Endothelial cell (in vitro differentiated cells): Measurements from ENCODE around the gene LRATD1. TPM values are rescaled to one million over a fixed set of nuclear protein-coding genes. Genes with fewer than 3 reads are reported as not detected.

Source experiments
- DNase-seq: peaks from one replicate; pipeline ENCODE4 v3.0.0; 2021; ENCODE audit warnings: low spot score
- H3K27ac Mint-ChIP-seq: one replicate; pipeline ENCODE4 v1.8.0; 2021; ENCODE audit warnings: mixed read lengths, inconsistent platforms; ENCODE audit not compliant: unreplicated experiment
- H3K27me3 Mint-ChIP-seq: one replicate; pipeline ENCODE4 v1.8.0; 2021; ENCODE audit warnings: mild to moderate bottlenecking, moderate library complexity, mixed read lengths, inconsistent platforms; ENCODE audit not compliant: unreplicated experiment
- H3K36me3 Mint-ChIP-seq: one replicate; pipeline ENCODE4 v1.8.0; 2021; ENCODE audit warnings: mild to moderate bottlenecking, low read depth, mixed read lengths, inconsistent platforms; ENCODE audit not compliant: unreplicated experiment
- H3K4me1 Mint-ChIP-seq: one replicate; pipeline ENCODE4 v1.8.0; 2021; ENCODE audit warnings: mild to moderate bottlenecking, mixed read lengths, inconsistent platforms; ENCODE audit not compliant: unreplicated experiment
- H3K4me3 Mint-ChIP-seq: one replicate; pipeline ENCODE4 v1.8.0; 2021; ENCODE audit warnings: mild to moderate bottlenecking, mixed read lengths, inconsistent platforms; ENCODE audit not compliant: unreplicated experiment
- H3K9me3 Mint-ChIP-seq: one replicate; pipeline ENCODE4 v1.8.0; 2021; ENCODE audit warnings: mixed read lengths, inconsistent platforms; ENCODE audit not compliant: unreplicated experiment
- total RNA-seq: library from RNA; stranded (reverse); fragmentation: NEBNext Ultra II Directional; extraction: Animal tissue kit (Norgen Biotek cat#: 25700); gene quantifications from one replicate; pipeline ENCODE4 v1.2.1, GENCODE V29; 2021; ENCODE audit not compliant: unreplicated experiment
- TF ChIP-seq, protein P1 (sequence below): fragments of 200-600 bp; sonication (generic); IDR thresholded peaks from one replicate; pipeline ENCODE4 v1.5.0; 2021; ENCODE audit warnings: antibody characterized with exemption; ENCODE audit not compliant: unreplicated experiment

The LRATD1 gene
- total RNA-seq, 1 donor from 2014 or later: 37.6 TPM

DNA sequence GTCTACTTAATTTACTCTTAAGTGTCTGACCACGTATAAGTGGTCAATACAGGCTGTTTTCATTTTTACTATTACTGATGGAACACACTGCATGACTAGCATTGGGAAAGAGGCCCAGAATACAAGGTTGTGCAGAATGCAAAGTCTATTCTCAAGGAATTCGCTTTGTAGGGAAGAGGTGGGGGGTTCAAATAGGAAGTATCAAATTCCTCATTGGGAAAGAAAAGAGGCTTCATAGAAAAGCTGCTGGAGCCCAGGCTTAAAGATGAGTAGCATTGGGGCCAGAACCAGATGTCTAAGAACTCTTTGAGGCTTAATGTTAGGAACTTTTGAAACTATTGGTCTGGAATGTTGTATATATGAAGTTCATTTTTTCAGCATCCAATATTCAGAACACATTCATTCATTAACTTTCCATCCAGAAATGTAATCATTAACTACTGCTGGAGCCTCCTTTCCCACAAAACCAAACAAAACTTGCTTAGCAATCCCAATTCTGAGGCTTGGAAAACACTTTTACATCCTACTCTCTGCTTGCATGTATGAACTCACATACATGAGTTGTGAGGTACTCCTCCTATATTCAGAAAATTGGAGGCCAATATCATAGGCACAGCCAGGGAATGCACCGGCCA is 994 bp upstream of the LRATD1 start:
- TF ChIP-seq, protein P1, sequence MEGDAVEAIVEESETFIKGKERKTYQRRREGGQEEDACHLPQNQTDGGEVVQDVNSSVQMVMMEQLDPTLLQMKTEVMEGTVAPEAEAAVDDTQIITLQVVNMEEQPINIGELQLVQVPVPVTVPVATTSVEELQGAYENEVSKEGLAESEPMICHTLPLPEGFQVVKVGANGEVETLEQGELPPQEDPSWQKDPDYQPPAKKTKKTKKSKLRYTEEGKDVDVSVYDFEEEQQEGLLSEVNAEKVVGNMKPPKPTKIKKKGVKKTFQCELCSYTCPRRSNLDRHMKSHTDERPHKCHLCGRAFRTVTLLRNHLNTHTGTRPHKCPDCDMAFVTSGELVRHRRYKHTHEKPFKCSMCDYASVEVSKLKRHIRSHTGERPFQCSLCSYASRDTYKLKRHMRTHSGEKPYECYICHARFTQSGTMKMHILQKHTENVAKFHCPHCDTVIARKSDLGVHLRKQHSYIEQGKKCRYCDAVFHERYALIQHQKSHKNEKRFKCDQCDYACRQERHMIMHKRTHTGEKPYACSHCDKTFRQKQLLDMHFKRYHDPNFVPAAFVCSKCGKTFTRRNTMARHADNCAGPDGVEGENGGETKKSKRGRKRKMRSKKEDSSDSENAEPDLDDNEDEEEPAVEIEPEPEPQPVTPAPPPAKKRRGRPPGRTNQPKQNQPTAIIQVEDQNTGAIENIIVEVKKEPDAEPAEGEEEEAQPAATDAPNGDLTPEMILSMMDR: no peak
- DNase-seq: no peak
- Mint-ChIP-seq H3K27ac (no peak overlapping the region), H3K9me3 (no peaks in the 10 kb centered on the region), H3K4me1 (peaks cover 35% of the 10 kb centered on the region), H3K27me3 (peaks cover 10% of the 10 kb centered on the region), H3K36me3 (no peaks in the 10 kb centered on the region), H3K4me3 (peak overlapping the region; percentile 85)

DNA sequence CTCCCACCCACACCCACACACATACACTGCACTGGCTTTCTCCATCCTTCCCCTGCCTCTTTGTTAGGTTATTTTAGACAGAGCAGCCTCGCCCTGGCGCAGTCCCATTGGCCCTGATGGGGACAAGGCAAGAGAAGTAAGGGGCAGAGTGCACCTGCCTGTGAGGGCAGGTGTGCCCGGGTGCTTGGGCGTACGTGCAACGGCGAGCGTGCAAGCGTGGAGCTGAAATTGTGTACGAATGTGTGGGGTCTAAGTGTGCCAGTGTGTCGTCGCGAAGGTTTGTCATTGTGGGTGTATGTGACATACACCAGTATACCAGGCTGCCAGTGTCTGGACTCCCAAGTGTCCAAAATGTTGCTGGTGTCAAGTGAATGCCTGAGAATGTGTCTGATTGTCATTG is 544 bp downstream of the LRATD1 start:
- no peaks in the 10 kb centered on the region for H3K36me3 Mint-ChIP-seq
- TF ChIP-seq, protein P1: no peak
- DNase-seq: peak; percentile 11
- peak overlapping the region; percentile 99 for H3K4me3 Mint-ChIP-seq
- H3K27ac Mint-ChIP-seq: peak overlapping the region; percentile 74
- H3K27me3 Mint-ChIP-seq: peaks cover 10% of the 10 kb centered on the region
- no peaks in the 10 kb centered on the region for H3K9me3 Mint-ChIP-seq
- peaks cover 36% of the 10 kb centered on the region for H3K4me1 Mint-ChIP-seq

DNA sequence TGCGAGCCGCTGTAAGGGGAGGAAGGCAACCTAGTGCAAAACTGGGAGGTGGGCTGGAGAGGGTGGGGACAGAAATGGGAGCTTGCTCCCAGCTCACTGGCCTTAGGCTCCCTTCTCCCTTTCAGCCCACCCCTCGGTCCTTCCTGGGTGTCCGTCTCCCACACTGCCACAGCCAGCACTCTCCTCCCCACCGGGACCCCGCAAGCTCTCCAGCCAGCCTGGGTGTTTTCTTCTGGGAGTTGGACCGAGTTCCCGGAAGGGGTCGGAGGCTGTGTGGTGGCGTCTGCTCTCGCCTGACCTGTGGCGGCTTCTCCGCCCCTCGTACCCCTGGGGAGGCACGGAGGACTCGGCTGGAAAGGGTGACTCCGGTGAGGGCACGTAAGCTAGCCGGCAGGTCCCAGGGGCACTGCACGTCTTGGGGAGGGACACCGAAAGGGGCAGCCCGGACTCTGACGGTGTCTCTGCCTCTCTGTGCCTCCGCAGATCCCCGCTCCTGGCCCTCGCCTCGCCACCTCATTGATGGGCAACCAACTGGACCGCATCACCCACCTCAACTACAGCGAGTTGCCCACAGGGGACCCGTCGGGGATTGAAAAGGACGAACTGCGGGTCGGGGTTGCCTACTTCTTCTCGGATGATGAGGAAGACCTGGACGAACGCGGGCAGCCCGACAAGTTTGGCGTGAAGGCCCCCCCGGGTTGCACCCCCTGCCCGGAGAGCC is 1.1 kb downstream of the LRATD1 start:
- TF ChIP-seq, protein P1: no peak
- Mint-ChIP-seq H3K4me1 (peaks cover 32% of the 10 kb centered on the region), H3K4me3 (peak overlapping the region; percentile 99), H3K36me3 (no peaks in the 10 kb centered on the region), H3K27me3 (peaks cover 10% of the 10 kb centered on the region), H3K9me3 (no peaks in the 10 kb centered on the region), H3K27ac (peak overlapping the region; percentile 74)
- peak; percentile 32 for DNase-seq

DNA sequence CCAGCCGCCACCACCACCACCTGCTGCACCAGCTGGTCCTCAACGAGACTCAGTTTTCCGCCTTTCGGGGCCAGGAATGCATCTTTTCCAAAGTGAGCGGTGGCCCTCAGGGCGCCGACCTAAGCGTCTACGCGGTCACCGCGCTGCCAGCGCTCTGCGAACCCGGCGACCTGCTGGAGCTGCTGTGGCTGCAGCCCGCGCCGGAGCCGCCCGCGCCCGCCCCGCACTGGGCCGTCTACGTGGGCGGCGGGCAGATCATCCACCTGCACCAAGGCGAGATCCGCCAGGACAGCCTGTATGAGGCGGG is 1.6 kb downstream of the LRATD1 start:
- Mint-ChIP-seq H3K9me3 (no peaks in the 10 kb centered on the region), H3K4me3 (peak overlapping the region; percentile 99), H3K36me3 (no peaks in the 10 kb centered on the region), H3K27ac (no peak overlapping the region), H3K4me1 (peaks cover 28% of the 10 kb centered on the region), H3K27me3 (peaks cover 8% of the 10 kb centered on the region)
- TF ChIP-seq, protein P1: no peak
- DNase-seq: no peak
